Caco-2 (cell line): ENCODE data around the gene ZNRF3. TPM values are rescaled to one million over a fixed set of nuclear protein-coding genes. Genes with fewer than 3 reads are reported as not detected.
A peak's percentile ranks its signal among the peaks of the same experiment; 100 is the strongest.

Experiments
- BruUV-seq: library from RNA; stranded (reverse); fragments of 400-500 nt; replicated peaks from 2 replicates; lab custom pipeline; 2021; lab: Mats Ljungman, UMichigan
- CTCF ChIA-PET: fragments of 300-600 bp; sonication (Branson Sonifier 250); formaldehyde crosslinking; loops from one replicate; lab custom pipeline; 2022; ENCODE audit warnings: antibody characterized with exemption; lab: Charles Lee
- POLR2A ChIA-PET: fragments of 300-600 bp; sonication (Branson Sonifier 250); formaldehyde crosslinking; loops from one replicate; lab custom pipeline; 2022; ENCODE audit warnings: antibody characterized with exemption; lab: Charles Lee
- DNase-seq, 2 experiments: peaks; one replicate each; pipeline versions ENCODE4 v3.0.0 to v3.0.0-alpha.2; 2020 to 2022
- H3K27me3 ChIP-seq: replicated peaks from 2 replicates; pipeline ENCODE4 v1.6.0; 2011; ENCODE audit warnings: low read length; ENCODE audit not compliant: control insufficient read depth, insufficient read depth
- H3K36me3 ChIP-seq: 2 replicates; pipeline ENCODE4 v1.5.1; 2011; ENCODE audit warnings: low read length; ENCODE audit not compliant: control insufficient read depth, insufficient read depth
- H3K4me1 ChIP-seq: fragments of 250-450 bp; sonication (Bioruptor Pico); 2 replicates; pipeline ENCODE4 v1.5.1; 2020; ENCODE audit warnings: mild to moderate bottlenecking
- H3K4me3 ChIP-seq: 2 replicates; pipeline ENCODE4 v1.5.1; 2011; ENCODE audit warnings: low read depth, mild to moderate bottlenecking, control low read depth, low read length
- H3K9me3 ChIP-seq: fragments of 250-450 bp; sonication (Bioruptor Pico); 2 replicates; pipeline ENCODE4 v1.5.1; 2020; ENCODE audit warnings: mild to moderate bottlenecking, moderate library complexity
- H3K27ac Mint-ChIP-seq: one replicate; pipeline ENCODE4 v1.8.0; 2022; ENCODE audit warnings: mixed read lengths; ENCODE audit not compliant: unreplicated experiment
- H3K27me3 Mint-ChIP-seq: one replicate; pipeline ENCODE4 v1.8.0; 2022; ENCODE audit warnings: mixed read lengths; ENCODE audit not compliant: insufficient read depth, unreplicated experiment
- H3K36me3 Mint-ChIP-seq: one replicate; pipeline ENCODE4 v1.8.0; 2022; ENCODE audit warnings: mild to moderate bottlenecking, mixed read lengths; ENCODE audit not compliant: insufficient read depth, unreplicated experiment
- H3K4me1 Mint-ChIP-seq: one replicate; pipeline ENCODE4 v1.8.0; 2022; ENCODE audit warnings: low read depth, mixed read lengths; ENCODE audit not compliant: unreplicated experiment
- H3K4me3 Mint-ChIP-seq: one replicate; pipeline ENCODE4 v1.8.0; 2022; ENCODE audit warnings: mild to moderate bottlenecking, moderate library complexity, mixed read lengths; ENCODE audit not compliant: unreplicated experiment
- H3K9me3 Mint-ChIP-seq: one replicate; pipeline ENCODE4 v1.8.0; 2022; ENCODE audit warnings: mixed read lengths; ENCODE audit not compliant: unreplicated experiment
- intact Hi-C: fragments of 100-400 bp; cut with micrococcal nuclease; formaldehyde crosslinking; loops from one replicate; pipeline ENCODE4 v1.10.0; 2022; ENCODE audit not compliant: unreplicated experiment
- total RNA-seq: library from RNA; stranded (reverse); gene quantifications from 2 replicates; pipeline ENCODE4 v1.2.3, GENCODE V29; 2022
- TF ChIP-seq, protein P1 (sequence below), 2 experiments: fragments of 200-600 bp in 1 of 2; IDR thresholded peaks; 1 replicate in 1 of 2; 2 replicates in 1 of 2; pipeline versions ENCODE4 v1.5.1 to v1.8.0; 2011 to 2022; ENCODE audit warnings: antibody characterized with exemption in 1 of 2, control low read depth in 1 of 2, inconsistent platforms in 1 of 2, low read depth in 1 of 2, low read length in 1 of 2, mild to moderate bottlenecking in 1 of 2, moderate library complexity in 1 of 2; ENCODE audit not compliant: insufficient read depth in 1 of 2, severe bottlenecking in 1 of 2, unreplicated experiment in 1 of 2

The ZNRF3 gene
- total RNA-seq, 1 experiment from 2014 or later: 41.1 TPM

DNA sequence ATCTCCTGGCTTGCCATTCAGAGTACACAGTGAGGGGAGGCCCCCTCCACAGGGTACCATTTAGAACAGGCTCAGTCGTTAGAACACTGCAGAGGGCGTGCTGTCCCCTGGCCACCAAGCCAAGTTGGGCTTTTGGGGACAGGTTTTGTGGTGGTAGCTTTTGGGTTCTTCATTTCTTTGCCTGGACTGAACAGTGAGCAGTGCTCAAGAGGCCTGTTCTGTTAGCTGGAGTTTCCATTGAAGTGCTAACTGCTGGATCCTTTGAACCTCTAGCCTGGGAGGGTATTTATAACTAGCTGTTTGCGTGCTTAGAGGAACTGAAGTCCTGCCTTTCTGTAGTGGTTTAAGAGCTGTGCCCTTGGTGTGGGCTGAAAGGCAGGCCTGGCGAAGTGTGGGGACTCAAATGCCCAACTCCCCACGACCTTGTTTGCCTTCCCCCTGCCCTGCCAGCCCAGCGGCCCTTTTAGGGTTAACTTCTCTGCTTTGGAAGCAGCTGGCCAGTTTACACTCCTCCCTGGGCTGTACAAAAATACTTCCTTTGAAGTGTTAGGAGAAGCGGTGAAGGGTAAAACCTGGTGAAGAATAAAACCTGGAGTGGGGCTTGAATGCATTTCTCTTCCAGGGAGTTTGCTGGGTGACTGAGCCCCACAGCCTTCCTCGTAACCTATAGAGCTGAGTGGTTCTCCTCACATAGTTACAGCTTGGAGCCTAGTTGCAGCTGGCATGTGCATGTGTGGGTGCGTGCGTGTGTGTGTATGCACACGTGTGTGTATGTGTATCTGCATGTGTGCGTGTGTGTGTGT lies 34.6 kb downstream of the ZNRF3 start:
- Mint-ChIP-seq H3K4me1 (peaks cover 64% of the 10 kb centered on the region), H3K4me3 (peak overlapping the region; percentile 32), H3K27ac (peak overlapping the region; percentile 54), H3K9me3 (no peaks in the 10 kb centered on the region), H3K36me3 (peaks cover 70% of the 10 kb centered on the region), H3K27me3 (no peaks in the 10 kb centered on the region)
- peak; percentile 69 to 71 for DNase-seq
- Histone ChIP-seq H3K27me3 (no peaks in the 10 kb centered on the region), H3K9me3 (no peaks in the 10 kb centered on the region), H3K4me3 (no peak overlapping the region), H3K36me3 (no peaks in the 10 kb centered on the region; the same call in 1 of the 2 replicates), H3K4me1 (peaks cover 86% of the 10 kb centered on the region)
- ChIA-PET CTCF (interaction anchor here (0.6 to 1.7 kb wide), 7 partner anchors 14 to 1370 kb away, joined by 3 to 15 read pairs (median 5); partner anchors contain the start of gene ZNRF3), POLR2A (interaction anchor here (0.5 to 0.9 kb wide), 4 partner anchors 11 to 1247 kb away, joined by 5 to 11 read pairs (median 7); partner anchors contain the start of genes KREMEN1 and ZNRF3)
- intact Hi-C loops: no loop called here
- TF ChIP-seq, protein P1, sequence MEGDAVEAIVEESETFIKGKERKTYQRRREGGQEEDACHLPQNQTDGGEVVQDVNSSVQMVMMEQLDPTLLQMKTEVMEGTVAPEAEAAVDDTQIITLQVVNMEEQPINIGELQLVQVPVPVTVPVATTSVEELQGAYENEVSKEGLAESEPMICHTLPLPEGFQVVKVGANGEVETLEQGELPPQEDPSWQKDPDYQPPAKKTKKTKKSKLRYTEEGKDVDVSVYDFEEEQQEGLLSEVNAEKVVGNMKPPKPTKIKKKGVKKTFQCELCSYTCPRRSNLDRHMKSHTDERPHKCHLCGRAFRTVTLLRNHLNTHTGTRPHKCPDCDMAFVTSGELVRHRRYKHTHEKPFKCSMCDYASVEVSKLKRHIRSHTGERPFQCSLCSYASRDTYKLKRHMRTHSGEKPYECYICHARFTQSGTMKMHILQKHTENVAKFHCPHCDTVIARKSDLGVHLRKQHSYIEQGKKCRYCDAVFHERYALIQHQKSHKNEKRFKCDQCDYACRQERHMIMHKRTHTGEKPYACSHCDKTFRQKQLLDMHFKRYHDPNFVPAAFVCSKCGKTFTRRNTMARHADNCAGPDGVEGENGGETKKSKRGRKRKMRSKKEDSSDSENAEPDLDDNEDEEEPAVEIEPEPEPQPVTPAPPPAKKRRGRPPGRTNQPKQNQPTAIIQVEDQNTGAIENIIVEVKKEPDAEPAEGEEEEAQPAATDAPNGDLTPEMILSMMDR (IDR thresholded peaks at IDR 0.05; ENCODE audit: insufficient read depth in 1 of 2, low read depth in 1 of 2, low read length in 1 of 2, severe bottlenecking in 1 of 2, unreplicated experiment in 1 of 2): no peak
- BruUV-seq: no TSS peak

DNA sequence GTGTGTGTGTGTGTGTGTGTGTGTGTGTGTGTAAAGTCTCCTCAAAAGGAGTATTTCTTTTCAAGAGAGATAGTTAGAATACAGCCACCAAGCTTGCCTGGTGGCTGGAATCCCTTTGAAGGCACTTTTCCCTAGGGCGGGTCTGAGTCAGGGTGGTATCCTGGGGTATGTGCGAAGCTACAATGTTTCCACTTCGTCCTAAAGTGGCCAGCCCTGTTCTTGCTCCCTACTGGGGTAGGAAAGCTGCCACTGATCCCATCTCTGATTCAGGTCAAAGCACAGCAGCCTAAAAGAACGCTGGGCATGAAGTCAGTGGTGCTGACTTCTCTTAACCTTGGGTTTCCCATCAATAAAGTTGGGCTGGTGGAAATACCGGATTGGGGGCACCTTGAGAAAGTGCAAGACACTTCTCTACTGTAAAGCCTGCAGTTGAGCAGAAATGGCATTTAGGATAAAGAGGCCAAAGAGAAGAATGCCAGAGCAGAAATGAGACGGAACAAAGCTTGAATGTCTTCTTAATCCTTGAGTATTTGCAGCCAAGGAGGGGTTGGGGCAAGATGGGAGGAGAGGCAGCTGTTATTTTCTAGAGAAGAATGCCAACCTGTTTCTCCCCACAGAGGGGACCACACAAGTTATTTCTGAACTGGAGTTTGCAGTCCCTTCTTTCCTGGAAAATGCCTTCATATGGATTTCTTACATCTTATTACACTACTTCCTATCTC lies 35.3 kb downstream of the ZNRF3 start:
- ChIA-PET CTCF (interaction anchor here (0.6 to 1.7 kb wide), 6 partner anchors 14 to 1369 kb away, joined by 3 to 15 read pairs (median 5); partner anchors contain the start of gene ZNRF3), POLR2A (interaction anchor here (0.5 to 0.9 kb wide), 3 partner anchors 10 to 154 kb away, joined by 4 to 11 read pairs (median 7); partner anchors contain the start of gene KREMEN1)
- Mint-ChIP-seq H3K27ac (peak overlapping the region; percentile 54), H3K4me1 (peaks cover 64% of the 10 kb centered on the region), H3K36me3 (peaks cover 72% of the 10 kb centered on the region), H3K9me3 (no peaks in the 10 kb centered on the region), H3K4me3 (peak overlapping the region; percentile 34), H3K27me3 (no peaks in the 10 kb centered on the region)
- TF ChIP-seq, protein P1 (IDR thresholded peaks at IDR 0.05; ENCODE audit: insufficient read depth in 1 of 2, low read depth in 1 of 2, low read length in 1 of 2, severe bottlenecking in 1 of 2, unreplicated experiment in 1 of 2): no peak
- no peak for DNase-seq
- H3K36me3 ChIP-seq: no peaks in the 10 kb centered on the region; the same call in 1 of the 2 replicates
- H3K9me3 ChIP-seq: no peaks in the 10 kb centered on the region
- BruUV-seq: no TSS peak
- no peak overlapping the region for H3K4me3 ChIP-seq
- H3K27me3 ChIP-seq: no peaks in the 10 kb centered on the region
- intact Hi-C loops: no loop called here
- H3K4me1 ChIP-seq: peaks cover 86% of the 10 kb centered on the region
